Fibroblast of the aortic adventitia (primary cell): ENCODE data around the gene RNF169. TPM values are rescaled to one million over a fixed set of nuclear protein-coding genes. Genes with fewer than 3 reads are reported as not detected.

Experiments used
- DNase-seq: peaks from one replicate; pipeline ENCODE4 v3.0.0-alpha.2; 2010; ENCODE audit warnings: low read depth
- H3K4me3 ChIP-seq: 2 replicates; pipeline ENCODE4 v1.5.1; 2011; ENCODE audit warnings: low read depth, mild to moderate bottlenecking, control low read depth, low read length, moderate library complexity
- total RNA-seq: library from RNA; depleted of rRNA; stranded (reverse); fragments of >200 nt; gene quantifications from 2 replicates; pipeline ENCODE4 v1.2.3, GENCODE V29; 2012; ENCODE audit warnings: low replicate concordance
- TF ChIP-seq, protein P1 (sequence below): IDR thresholded peaks from 2 replicates; pipeline ENCODE4 v1.5.1; 2011; ENCODE audit warnings: mild to moderate bottlenecking, low read length, control low read depth, inconsistent platforms; ENCODE audit not compliant: insufficient read depth

RNF169 gene
- total RNA-seq, 1 donor = 28.5 TPM

DNA sequence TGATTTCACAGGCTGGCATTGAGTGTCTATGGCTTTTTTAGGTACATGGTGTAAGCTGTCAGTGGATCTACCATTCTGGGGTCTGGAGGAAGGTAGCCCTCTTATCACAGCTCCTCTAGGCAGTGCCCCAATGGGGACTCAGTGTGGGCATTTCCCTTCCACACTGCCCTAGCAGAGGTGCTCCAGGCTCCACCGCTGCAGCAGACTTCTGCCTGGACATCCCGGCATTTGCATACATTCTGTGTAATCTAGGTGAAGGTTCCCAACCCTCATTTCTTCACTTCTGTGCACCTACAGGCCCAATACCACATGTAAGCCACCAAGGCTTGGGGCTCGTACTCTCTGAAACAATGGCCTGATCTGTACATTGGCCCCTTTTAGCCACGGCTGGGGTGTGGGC lies 78.3 kb downstream of the RNF169 start:
- no peak for DNase-seq
- TF ChIP-seq, protein P1, sequence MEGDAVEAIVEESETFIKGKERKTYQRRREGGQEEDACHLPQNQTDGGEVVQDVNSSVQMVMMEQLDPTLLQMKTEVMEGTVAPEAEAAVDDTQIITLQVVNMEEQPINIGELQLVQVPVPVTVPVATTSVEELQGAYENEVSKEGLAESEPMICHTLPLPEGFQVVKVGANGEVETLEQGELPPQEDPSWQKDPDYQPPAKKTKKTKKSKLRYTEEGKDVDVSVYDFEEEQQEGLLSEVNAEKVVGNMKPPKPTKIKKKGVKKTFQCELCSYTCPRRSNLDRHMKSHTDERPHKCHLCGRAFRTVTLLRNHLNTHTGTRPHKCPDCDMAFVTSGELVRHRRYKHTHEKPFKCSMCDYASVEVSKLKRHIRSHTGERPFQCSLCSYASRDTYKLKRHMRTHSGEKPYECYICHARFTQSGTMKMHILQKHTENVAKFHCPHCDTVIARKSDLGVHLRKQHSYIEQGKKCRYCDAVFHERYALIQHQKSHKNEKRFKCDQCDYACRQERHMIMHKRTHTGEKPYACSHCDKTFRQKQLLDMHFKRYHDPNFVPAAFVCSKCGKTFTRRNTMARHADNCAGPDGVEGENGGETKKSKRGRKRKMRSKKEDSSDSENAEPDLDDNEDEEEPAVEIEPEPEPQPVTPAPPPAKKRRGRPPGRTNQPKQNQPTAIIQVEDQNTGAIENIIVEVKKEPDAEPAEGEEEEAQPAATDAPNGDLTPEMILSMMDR = no peak
- no peak overlapping the region for H3K4me3 ChIP-seq

DNA sequence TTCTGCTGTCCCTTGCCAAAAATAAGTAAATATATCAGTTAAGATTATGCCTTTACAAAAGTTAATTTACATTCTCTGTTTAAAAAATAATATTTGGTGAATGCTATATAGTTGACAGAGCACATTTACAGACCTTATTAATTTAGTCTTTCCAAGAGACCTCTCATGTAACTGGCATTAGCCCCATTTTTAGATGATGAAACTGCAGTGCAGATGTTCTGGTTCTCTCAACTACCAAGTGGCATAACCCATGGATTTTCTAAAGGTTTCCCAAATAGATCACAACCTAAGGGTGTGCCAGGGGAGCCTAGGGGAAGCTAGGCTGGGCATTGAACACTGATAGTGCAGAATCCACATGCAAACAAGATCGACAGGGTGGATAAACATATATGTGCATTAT lies 88.5 kb downstream of the RNF169 start:
- no peak overlapping the region for H3K4me3 ChIP-seq
- peak; percentile 16 for DNase-seq
- TF ChIP-seq, protein P1 = no peak

DNA sequence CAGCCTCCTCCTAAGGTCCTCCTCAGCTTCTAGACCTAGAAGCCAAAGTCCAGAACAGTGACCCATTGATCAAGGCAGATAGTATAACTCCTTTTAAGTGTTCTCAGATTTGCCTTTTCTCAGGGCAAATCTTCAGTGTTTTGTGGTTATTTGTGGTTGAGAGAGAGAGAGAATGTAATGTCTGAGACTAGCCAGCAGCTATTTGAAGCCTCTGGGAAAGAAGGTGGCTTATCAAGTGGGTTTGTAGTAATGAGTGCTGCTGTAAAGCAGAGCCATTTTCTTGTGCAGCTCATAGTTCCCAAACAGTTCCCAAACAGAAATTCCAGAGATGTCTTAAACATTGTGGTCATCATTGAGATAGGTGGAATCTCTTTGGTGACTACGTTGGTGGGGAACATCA lies 89.5 kb downstream of the RNF169 start:
- H3K4me3 ChIP-seq = no peak overlapping the region
- no peak for DNase-seq
- TF ChIP-seq, protein P1 = no peak

DNA sequence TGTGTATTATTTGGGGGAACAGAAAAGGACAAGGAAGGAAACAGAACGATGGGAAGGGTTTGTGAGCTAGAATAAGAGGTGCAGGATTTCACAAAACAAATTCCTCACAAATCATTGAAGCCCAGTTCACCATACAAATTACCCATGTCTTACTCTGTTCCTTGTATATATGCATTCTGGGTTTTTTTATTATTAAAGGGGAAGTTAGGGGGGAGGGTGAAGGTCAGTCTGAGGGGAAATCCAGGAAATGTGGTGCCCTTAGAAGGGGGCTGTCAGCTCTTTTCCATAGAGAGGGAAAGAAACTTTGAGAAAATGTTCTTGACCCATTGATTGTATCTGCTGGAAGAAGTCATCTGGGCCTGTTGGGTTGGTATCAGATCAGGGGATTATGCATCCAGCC lies 90.8 kb downstream of the RNF169 start:
- H3K4me3 ChIP-seq = no peak overlapping the region
- no peak for DNase-seq
- TF ChIP-seq, protein P1 = no peak

DNA sequence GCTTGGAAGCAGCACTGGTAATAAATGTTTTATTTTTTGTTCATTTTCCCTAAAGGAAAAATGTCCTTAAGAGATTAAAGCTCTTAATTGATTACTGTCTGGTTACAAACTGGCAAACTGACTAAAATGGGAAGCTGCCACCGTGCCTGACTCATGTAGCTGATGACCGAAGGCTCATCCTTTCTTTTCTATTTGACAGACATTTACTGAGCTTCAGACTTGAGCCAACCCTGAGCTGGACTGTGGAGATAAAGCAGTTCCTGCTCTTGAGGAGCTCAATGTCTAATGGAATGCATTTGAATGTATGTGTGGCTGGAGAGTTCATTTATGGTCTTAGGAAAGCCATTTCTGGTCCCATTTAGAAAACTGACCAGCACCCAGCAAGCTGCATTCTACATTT lies 91.3 kb downstream of the RNF169 start:
- TF ChIP-seq, protein P1 = no peak
- DNase-seq = no peak
- H3K4me3 ChIP-seq = no peak overlapping the region

DNA sequence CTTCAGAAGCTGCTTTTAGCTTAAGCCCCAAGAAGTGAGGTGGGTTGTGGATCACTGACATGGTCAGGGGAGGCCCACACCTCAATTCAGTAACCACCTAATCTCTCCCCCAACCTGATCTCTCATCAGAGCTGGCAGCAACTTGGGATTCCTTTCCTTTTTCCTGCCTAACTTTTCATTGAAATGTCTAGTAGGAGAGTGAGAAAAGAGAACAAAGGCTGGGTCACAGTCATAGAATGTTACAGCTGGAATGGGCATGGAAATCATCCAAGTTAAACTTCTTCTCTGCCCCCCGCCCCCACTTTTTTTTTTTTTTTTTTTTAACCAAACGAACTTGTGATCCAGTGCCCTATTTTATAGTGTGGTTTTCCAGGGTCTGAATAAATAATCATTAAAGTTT lies 91.8 kb downstream of the RNF169 start:
- DNase-seq = no peak
- no peak overlapping the region for H3K4me3 ChIP-seq
- TF ChIP-seq, protein P1 = no peak

DNA sequence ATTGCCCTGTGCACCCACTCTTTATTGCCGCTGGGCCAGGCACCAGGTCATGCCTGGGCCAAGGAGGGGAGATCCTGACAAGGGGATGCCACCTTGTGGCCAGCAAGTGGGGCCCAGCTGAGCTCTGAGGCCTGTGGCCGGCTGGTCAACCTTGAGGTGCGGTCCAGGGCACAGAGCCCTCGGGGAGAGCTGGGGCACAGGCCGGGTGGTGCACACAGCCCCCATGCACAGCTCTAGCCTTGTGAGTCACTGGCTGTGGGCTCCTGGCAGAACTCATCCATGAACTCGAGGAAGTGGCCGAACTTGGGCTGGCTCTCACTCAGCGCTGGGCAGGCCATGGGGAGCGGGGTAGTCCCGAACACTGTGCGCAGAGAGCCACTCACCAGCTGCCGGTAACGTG lies 94.3 kb downstream of the RNF169 start:
- DNase-seq = no peak
- no peak overlapping the region for H3K4me3 ChIP-seq
- TF ChIP-seq, protein P1 = no peak
